Suprapubic skin (tissue), 4 donors: ENCODE measurements around the gene PLB1.

Experiments used
- POLR2A ChIP-seq, 2 donors: fragments of 450-650 bp; IDR thresholded peaks; one replicate each; pipeline ENCODE4 v1.6.1; 2017; ENCODE audit warnings: antibody characterized with exemption in 2 of 2, mild to moderate bottlenecking in 2 of 2, moderate library complexity in 2 of 2
- POLR2AphosphoS5 ChIP-seq, 3 donors: sonication (generic); formaldehyde crosslinking; IDR thresholded peaks; one replicate each; pipeline ENCODE4 v1.6.1; 2017; ENCODE audit warnings: antibody characterized with exemption in 3 of 3
- TF ChIP-seq, protein P1 (sequence below), 2 donors: fragments of 200-600 bp in 1 of 2; fragments of 450-650 bp in 1 of 2; sonication (generic) in 1 of 2; IDR thresholded peaks; one replicate each; pipeline ENCODE4 v1.5.1; 2016 to 2019; ENCODE audit warnings: antibody characterized with exemption in 2 of 2, mild to moderate bottlenecking in 1 of 2, moderate library complexity in 1 of 2

DNA sequence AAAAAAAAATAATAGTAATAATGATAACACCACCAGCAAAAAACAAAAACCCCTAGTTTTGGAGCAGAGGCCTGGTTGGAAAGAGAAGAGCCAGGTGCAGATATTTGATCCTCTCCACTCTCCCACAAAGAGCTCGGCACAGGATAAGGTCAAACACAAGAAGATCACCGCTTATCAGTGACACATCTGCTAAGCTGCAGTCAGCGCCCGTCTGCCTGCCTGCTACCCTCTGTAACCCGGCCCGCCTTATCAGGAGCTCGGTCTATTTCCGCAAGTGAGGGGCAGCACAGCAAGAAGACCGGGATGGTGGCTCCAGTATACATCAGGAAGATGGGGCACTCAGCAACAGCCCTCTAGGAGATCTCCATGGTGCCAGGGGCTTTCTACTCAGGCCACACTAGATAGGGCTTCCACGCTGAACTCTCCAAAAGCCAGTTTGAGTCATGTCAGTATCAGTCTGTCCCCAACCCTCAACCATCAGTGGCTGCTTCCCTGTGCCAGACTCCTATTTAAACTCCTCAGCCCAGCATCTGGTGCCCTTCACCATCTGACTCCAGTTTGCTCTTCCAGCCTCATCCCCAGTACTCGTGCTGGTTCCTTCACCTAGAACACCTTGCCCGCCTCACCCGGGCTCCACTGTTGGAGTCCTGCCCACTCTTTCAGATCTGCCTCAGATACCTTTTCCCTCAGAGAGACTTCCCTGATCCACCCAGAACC is 188.4 kb downstream of the PLB1 start:
- TF ChIP-seq, protein P1, sequence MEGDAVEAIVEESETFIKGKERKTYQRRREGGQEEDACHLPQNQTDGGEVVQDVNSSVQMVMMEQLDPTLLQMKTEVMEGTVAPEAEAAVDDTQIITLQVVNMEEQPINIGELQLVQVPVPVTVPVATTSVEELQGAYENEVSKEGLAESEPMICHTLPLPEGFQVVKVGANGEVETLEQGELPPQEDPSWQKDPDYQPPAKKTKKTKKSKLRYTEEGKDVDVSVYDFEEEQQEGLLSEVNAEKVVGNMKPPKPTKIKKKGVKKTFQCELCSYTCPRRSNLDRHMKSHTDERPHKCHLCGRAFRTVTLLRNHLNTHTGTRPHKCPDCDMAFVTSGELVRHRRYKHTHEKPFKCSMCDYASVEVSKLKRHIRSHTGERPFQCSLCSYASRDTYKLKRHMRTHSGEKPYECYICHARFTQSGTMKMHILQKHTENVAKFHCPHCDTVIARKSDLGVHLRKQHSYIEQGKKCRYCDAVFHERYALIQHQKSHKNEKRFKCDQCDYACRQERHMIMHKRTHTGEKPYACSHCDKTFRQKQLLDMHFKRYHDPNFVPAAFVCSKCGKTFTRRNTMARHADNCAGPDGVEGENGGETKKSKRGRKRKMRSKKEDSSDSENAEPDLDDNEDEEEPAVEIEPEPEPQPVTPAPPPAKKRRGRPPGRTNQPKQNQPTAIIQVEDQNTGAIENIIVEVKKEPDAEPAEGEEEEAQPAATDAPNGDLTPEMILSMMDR (IDR thresholded peaks at IDR 0.05) = no peak
- no peak for TF ChIP-seq POLR2A (IDR thresholded peaks at IDR 0.05)
- no peak for TF ChIP-seq POLR2AphosphoS5 (IDR thresholded peaks at IDR 0.05)
